Hematopoietic multipotent progenitor cell treated with erythropoietin and hydrocortisone succinate and interleukin-3 and kit ligand, for 8 days (in vitro differentiated cells): ENCODE results near the gene TBXAS1.

ENCODE experiments used
- DNase-seq: peaks from one replicate; pipeline ENCODE4 v3.0.0-alpha.2; 2015

The TBXAS1 gene

GRCh38 chr7:140007051-140007690 lies 178.1 kb downstream of the TBXAS1 start:
- no peak for DNase-seq

- no peak for DNase-seq
Measured at GRCh38 chr7:140008755-140009610, 179.9 kb downstream of the TBXAS1 start.

- DNase-seq, result no peak
Measured at GRCh38 chr7:140009735-140010134, 180.7 kb downstream of the TBXAS1 start.

GRCh38 chr7:140010194-140010895 lies 181.3 kb downstream of the TBXAS1 start:
- no peak for DNase-seq

GRCh38 chr7:140013676-140014075 lies 184.6 kb downstream of the TBXAS1 start:
- no peak for DNase-seq

- DNase-seq, result no peak
Measured at GRCh38 chr7:140014123-140014522, 185.1 kb downstream of the TBXAS1 start.

- no peak for DNase-seq
Measured at GRCh38 chr7:140015471-140015970, 186.5 kb downstream of the TBXAS1 start.

GRCh38 chr7:140016540-140016939 lies 187.5 kb downstream of the TBXAS1 start:
- DNase-seq, result no peak

GRCh38 chr7:140017034-140017433 lies 188.0 kb downstream of the TBXAS1 start:
- DNase-seq, result no peak

- no peak for DNase-seq
Measured at GRCh38 chr7:140017543-140017942, 188.5 kb downstream of the TBXAS1 start.

- DNase-seq, result no peak
Measured at GRCh38 chr7:140018125-140019043, 189.3 kb downstream of the TBXAS1 start.

- no peak for DNase-seq
Measured at GRCh38 chr7:140019172-140019571, 190.1 kb downstream of the TBXAS1 start.

- DNase-seq, result no peak
Measured at GRCh38 chr7:140019606-140020005, 190.5 kb downstream of the TBXAS1 start.

- DNase-seq, result no peak
Measured at GRCh38 chr7:140021603-140022002, 192.5 kb downstream of the TBXAS1 start.

GRCh38 chr7:140022582-140023211 lies 193.6 kb downstream of the TBXAS1 start:
- DNase-seq, result no peak

GRCh38 chr7:140023728-140024127 lies 194.7 kb downstream of the TBXAS1 start:
- DNase-seq, result no peak

GRCh38 chr7:140024585-140024984 lies 195.5 kb downstream of the TBXAS1 start:
- DNase-seq, result no peak

- DNase-seq, result no peak
Measured at GRCh38 chr7:140025241-140025640, 196.2 kb downstream of the TBXAS1 start.

GRCh38 chr7:140025814-140026433 lies 196.9 kb downstream of the TBXAS1 start:
- DNase-seq, result no peak

- no peak for DNase-seq
Measured at GRCh38 chr7:140026935-140027334, 197.9 kb downstream of the TBXAS1 start.

- DNase-seq, result no peak
Measured at GRCh38 chr7:140027858-140028257, 198.8 kb downstream of the TBXAS1 start.
